HFF-Myc (cell line): ENCODE results near the gene VAC14.
A peak's percentile ranks its signal among the peaks of the same experiment; 100 is the strongest.

Source experiments
- DNase-seq: peaks from one replicate; pipeline ENCODE4 v3.0.0-alpha.2; 2011; ENCODE audit warnings: low read depth; ENCODE audit errors: extremely low read depth
- H3K4me3 ChIP-seq: replicated peaks from 2 replicates; pipeline ENCODE4 v1.5.1; 2011; ENCODE audit warnings: low read depth, mild to moderate bottlenecking, control low read depth, low read length
- TF ChIP-seq, protein P1 (sequence below): IDR thresholded peaks from 2 replicates; pipeline ENCODE4 v1.5.1; 2012; ENCODE audit warnings: mild to moderate bottlenecking, low read depth, low read length, control low read depth; ENCODE audit errors: missing control alignments

The VAC14 gene

DNA sequence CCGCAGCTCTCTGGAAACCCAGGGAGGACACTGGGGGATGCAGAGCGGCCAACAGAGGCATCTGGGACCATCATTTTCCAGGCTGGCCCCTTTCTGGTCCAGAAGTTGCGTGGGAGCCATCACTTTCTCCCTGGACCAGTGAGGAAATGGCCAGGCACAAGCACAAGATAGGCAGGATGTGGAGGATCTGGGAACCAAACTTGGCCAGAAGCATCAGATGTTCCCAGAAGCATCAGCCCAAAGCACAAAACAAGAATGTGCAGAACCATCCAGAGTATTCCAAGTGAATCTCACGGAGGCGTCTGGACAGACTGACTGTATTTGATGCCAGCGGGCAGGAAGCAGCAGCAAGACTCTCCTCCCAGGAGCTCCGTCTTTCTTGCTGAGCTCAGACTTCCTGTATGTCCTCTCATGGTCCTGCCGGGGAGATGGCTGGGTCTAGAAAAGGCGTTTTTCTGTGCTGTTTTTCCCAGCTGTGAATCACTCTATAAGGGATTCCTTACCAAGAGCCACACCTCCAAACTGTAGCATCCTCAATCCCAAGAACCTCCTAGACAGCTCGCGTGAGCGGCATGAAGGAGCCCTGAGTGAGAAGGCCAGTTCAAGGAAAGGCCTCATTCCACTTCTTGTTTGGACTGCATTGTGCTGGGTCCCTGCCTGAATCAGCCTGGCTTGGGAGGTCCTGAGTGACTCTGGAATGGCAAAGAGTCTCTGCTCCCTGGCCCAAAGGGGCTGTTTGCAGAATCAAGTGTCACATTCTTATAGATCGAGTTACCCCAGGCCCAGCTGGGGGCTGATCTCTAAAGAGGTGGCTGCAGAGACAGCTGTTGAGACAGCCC is 65.6 kb downstream of the VAC14 start:
- DNase-seq: peak; percentile 50
- TF ChIP-seq, protein P1, sequence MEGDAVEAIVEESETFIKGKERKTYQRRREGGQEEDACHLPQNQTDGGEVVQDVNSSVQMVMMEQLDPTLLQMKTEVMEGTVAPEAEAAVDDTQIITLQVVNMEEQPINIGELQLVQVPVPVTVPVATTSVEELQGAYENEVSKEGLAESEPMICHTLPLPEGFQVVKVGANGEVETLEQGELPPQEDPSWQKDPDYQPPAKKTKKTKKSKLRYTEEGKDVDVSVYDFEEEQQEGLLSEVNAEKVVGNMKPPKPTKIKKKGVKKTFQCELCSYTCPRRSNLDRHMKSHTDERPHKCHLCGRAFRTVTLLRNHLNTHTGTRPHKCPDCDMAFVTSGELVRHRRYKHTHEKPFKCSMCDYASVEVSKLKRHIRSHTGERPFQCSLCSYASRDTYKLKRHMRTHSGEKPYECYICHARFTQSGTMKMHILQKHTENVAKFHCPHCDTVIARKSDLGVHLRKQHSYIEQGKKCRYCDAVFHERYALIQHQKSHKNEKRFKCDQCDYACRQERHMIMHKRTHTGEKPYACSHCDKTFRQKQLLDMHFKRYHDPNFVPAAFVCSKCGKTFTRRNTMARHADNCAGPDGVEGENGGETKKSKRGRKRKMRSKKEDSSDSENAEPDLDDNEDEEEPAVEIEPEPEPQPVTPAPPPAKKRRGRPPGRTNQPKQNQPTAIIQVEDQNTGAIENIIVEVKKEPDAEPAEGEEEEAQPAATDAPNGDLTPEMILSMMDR: no peak

DNA sequence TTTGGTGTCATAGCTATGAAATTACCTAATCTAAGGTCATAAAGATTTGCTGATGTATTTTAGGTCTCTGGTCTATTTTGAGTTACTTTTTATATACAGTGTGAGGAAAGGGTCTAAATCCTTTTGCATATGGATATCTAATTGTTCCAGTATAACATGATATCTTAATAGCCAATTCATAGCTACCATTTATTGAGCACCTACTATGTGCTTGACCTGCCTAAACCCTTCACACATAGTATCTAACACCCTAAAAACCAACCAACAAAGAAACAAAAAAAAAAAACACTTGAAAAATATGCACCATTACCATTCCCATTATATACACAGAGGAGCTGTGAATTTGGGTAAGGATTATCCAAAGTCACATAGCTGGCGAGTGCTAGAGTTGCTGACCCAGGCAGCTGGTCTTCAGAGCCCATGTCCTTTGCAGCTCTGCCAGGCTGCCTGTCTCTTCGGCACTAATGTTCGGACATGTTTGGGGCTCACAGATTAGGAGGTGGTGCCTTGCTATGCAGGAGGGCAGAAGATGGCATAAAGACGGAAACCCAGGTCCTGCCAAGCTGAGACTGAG is 66.3 kb downstream of the VAC14 start:
- TF ChIP-seq, protein P1: no peak
- no peak for DNase-seq
- H3K4me3 ChIP-seq: no peak overlapping the region

More for the DNA sequence above, 65.6 kb downstream of the VAC14 start:
- H3K4me3 ChIP-seq: no peak overlapping the region

- no peak for DNase-seq
- TF ChIP-seq, protein P1: no peak
- no peak overlapping the region for H3K4me3 ChIP-seq
Measured at GRCh38 chr16:70730944-70731343, 70.0 kb downstream of the VAC14 start.

DNA sequence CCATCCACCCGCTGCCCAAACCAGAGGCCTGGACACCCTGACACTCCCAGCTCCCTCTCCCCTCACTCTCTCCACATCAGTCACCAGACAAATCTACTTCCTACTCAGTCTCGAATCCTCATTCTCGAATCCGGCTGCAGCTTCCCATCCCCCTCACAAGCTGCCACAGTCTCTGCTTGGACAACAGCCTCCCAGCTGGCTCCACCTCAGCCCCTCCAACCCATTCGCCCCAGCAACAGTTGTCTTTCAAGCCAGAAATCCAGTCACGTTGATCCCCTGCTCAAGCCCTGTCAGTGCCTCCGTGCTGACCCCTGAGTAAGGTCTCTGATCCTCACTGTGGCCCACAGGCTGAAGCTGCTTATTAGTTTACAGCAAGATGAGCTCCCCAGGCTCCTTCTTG is 70.9 kb downstream of the VAC14 start:
- TF ChIP-seq, protein P1: no peak
- no peak overlapping the region for H3K4me3 ChIP-seq
- DNase-seq: no peak

DNA sequence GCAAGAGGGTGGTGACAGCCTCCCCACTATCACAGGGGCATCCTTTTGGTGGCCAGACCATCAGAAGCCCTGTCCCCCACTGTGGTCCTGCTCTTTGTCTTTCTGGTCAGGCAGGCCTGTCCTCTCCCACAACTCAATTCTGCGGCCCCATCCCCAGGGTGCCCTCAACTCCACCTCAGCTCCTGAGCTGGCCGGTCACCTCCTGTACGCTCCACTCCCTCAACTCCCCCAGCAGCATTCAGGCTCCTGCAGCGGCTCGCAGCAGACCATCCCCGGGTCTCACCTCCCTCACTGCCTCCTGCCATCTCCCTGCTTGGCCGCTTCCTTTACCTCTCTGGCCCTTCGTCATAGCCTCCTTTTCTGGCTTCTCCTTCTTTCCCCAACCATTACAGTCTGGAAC is 71.7 kb downstream of the VAC14 start:
- TF ChIP-seq, protein P1: no peak
- no peak for DNase-seq
- H3K4me3 ChIP-seq: no peak overlapping the region

DNA sequence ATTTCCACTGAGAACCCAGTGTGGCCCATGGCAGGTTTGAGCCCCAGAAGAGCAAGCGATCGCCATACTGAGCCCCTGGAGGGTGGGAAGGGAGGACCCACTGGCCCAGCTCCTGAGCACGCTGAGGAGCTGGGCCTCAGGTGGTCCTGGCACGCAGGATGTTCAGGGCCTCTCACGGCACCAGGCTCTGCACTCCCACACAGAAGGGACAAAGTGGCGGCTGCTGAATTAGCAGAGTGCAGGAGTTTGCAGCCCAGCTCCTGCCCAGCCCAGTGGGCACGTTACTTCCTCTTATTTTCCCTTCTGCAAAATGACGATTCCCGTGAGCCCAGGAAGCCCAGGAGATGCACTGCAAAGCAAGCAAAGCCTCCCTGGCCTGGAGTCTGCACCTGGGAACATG is 72.8 kb downstream of the VAC14 start:
- H3K4me3 ChIP-seq: no peak overlapping the region
- DNase-seq: no peak
- TF ChIP-seq, protein P1: no peak

- H3K4me3 ChIP-seq: no peak overlapping the region
- TF ChIP-seq, protein P1: no peak
- no peak for DNase-seq
Measured at GRCh38 chr16:70726892-70727361, 74.0 kb downstream of the VAC14 start.
